Measurements from ENCODE around the gene CTRL. TPM values are rescaled to one million over a fixed set of nuclear protein-coding genes. Genes with fewer than 3 reads are reported as not detected.

The CTRL gene
- total RNA-seq, 1 experiment from 2014 or later, result 1.3 TPM

DNA sequence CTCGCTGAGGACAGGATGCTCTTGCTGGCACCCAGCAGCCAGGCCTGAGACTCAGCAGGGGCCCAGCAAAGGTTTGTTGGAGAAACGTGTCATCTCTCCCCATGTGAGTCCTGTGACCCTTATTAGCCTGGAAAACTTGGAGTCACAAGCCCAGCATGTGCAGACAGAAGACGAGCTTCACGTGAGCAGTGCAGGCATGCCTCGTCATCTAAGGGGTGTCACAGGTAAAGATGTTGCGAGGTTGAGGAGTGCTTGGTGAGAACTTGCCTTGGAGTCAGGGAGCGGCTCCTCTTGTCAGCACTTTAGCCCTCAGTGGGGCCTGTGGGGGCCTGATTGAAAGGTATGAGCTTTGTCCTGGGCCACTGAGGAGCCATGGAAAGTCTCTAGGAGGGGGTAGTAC is 2.1 kb upstream of the CTRL start:
- no peak overlapping the region for H3K27ac ChIP-seq
- no peak overlapping the region for H2AFZ ChIP-seq
- POLR2A ChIA-PET (ENCODE audit: unreplicated experiment), result no interaction called here
- CTCF ChIA-PET, result no interaction called here
- peaks cover 18% of the 10 kb centered on the region for H3K79me2 ChIP-seq (ENCODE audit: low read depth)
- intact Hi-C loops (cut with micrococcal nuclease; ENCODE audit: unreplicated experiment), result no loop called here
- no peaks in the 10 kb centered on the region for H3K9me2 ChIP-seq (ENCODE audit: insufficient read depth)
- H3K4me1 ChIP-seq (replicated peaks; ENCODE audit: insufficient read depth), result peaks cover 6% of the 10 kb centered on the region; the same call in 1 of the 2 replicates
- H3K4me2 ChIP-seq, result no peak overlapping the region
- peaks cover 9% of the 10 kb centered on the region; the same call in 1 of the 2 replicates for H3F3A ChIP-seq (ENCODE audit: insufficient read depth, low read depth)
- TF ChIP-seq EZH2 (IDR thresholded peaks at IDR 0.05; ENCODE audit: low read depth), result no peak
- TF ChIP-seq, protein P1, sequence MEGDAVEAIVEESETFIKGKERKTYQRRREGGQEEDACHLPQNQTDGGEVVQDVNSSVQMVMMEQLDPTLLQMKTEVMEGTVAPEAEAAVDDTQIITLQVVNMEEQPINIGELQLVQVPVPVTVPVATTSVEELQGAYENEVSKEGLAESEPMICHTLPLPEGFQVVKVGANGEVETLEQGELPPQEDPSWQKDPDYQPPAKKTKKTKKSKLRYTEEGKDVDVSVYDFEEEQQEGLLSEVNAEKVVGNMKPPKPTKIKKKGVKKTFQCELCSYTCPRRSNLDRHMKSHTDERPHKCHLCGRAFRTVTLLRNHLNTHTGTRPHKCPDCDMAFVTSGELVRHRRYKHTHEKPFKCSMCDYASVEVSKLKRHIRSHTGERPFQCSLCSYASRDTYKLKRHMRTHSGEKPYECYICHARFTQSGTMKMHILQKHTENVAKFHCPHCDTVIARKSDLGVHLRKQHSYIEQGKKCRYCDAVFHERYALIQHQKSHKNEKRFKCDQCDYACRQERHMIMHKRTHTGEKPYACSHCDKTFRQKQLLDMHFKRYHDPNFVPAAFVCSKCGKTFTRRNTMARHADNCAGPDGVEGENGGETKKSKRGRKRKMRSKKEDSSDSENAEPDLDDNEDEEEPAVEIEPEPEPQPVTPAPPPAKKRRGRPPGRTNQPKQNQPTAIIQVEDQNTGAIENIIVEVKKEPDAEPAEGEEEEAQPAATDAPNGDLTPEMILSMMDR (conservative IDR thresholded peaks at IDR 0.05), result no peak
- no peak overlapping the region for H3K4me3 ChIP-seq
- no peaks in the 10 kb centered on the region for H3K36me3 ChIP-seq (ENCODE audit: low read depth)
- BruUV-seq (replicated peaks), result no TSS peak
- H3K27me3 ChIP-seq (ENCODE audit: insufficient read depth, low read depth), result no peaks in the 10 kb centered on the region
- no peaks in the 10 kb centered on the region for H3K9me3 ChIP-seq (ENCODE audit: insufficient read depth, low read depth)
- DNase-seq, result no peak
- H4K20me1 ChIP-seq (ENCODE audit: insufficient read depth), result peaks cover 1% of the 10 kb centered on the region; the same call in 1 of the 2 replicates

DNA sequence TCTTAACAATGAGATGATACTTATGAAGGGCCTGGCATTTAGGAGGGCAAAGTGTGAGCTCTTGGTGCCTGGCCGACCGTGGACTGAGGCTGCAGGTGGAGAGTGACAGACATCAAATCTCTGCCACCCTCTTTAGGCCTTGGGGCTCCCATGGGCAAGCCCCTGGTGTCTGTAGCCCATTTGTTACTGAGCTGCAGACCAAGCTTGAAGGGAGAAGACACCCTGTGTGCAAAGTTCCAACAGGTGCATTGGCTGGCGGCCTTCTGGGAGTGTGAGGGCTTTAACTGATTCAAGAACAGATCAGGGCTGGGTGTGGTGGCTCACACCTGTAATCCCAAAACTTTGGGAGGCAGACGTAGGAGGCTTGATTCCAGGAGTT is 789 bp upstream of the CTRL start:
- H3K27me3 ChIP-seq (ENCODE audit: insufficient read depth, low read depth), result no peaks in the 10 kb centered on the region
- H4K20me1 ChIP-seq (ENCODE audit: insufficient read depth), result peaks cover 10% of the 10 kb centered on the region
- H2AFZ ChIP-seq, result no peak overlapping the region
- no peak overlapping the region for H3K27ac ChIP-seq
- H3K79me2 ChIP-seq (ENCODE audit: low read depth), result peaks cover 17% of the 10 kb centered on the region
- no peak overlapping the region for H3K4me2 ChIP-seq
- no peak for DNase-seq
- BruUV-seq (replicated peaks), result no TSS peak
- intact Hi-C loops (cut with micrococcal nuclease; ENCODE audit: unreplicated experiment), result no loop called here
- H3F3A ChIP-seq (ENCODE audit: insufficient read depth, low read depth), result peaks cover 6% of the 10 kb centered on the region; the same call in 1 of the 2 replicates
- no peak overlapping the region for H3K4me3 ChIP-seq
- TF ChIP-seq, protein P1 (conservative IDR thresholded peaks at IDR 0.05), result no peak
- no peak for TF ChIP-seq EZH2 (IDR thresholded peaks at IDR 0.05; ENCODE audit: low read depth)
- H3K9me2 ChIP-seq (ENCODE audit: insufficient read depth), result no peaks in the 10 kb centered on the region
- H3K4me1 ChIP-seq (replicated peaks; ENCODE audit: insufficient read depth), result peaks cover 6% of the 10 kb centered on the region; the same call in 1 of the 2 replicates
- ChIA-PET POLR2A (ENCODE audit: unreplicated experiment) (no interaction called here), CTCF (no interaction called here)
- H3K9me3 ChIP-seq (ENCODE audit: insufficient read depth, low read depth), result no peaks in the 10 kb centered on the region
- H3K36me3 ChIP-seq (ENCODE audit: low read depth), result no peaks in the 10 kb centered on the region

GRCh38 chr16:67930678-67931211 is 917 bp downstream of the CTRL start:
- Histone ChIP-seq H3K9me2 (ENCODE audit: insufficient read depth) (no peaks in the 10 kb centered on the region), H3K4me3 (no peak overlapping the region), H3K27me3 (ENCODE audit: insufficient read depth, low read depth) (no peaks in the 10 kb centered on the region), H3K4me1 (replicated peaks; ENCODE audit: insufficient read depth) (no peaks in the 10 kb centered on the region), H3K36me3 (ENCODE audit: low read depth) (no peaks in the 10 kb centered on the region), H3K9me3 (ENCODE audit: insufficient read depth, low read depth) (no peaks in the 10 kb centered on the region), H3F3A (ENCODE audit: insufficient read depth, low read depth) (peaks cover 11% of the 10 kb centered on the region; the same call in 1 of the 2 replicates), H3K79me2 (ENCODE audit: low read depth) (peaks cover under 1% of the 10 kb centered on the region; the same call in 1 of the 2 replicates), H3K4me2 (no peak overlapping the region), H4K20me1 (ENCODE audit: insufficient read depth) (peaks cover 20% of the 10 kb centered on the region), H3K27ac (no peak overlapping the region), H2AFZ (no peak overlapping the region)
- POLR2A ChIA-PET (ENCODE audit: unreplicated experiment), result no interaction called here
- no TSS peak for BruUV-seq (replicated peaks)
- no peak for TF ChIP-seq EZH2 (IDR thresholded peaks at IDR 0.05; ENCODE audit: low read depth)
- TF ChIP-seq, protein P1 (conservative IDR thresholded peaks at IDR 0.05), result no peak
- no peak for DNase-seq
- intact Hi-C loops (cut with micrococcal nuclease; ENCODE audit: unreplicated experiment), result no loop called here
- CTCF ChIA-PET, result no interaction called here
